ENCODE results near the gene DGKB.

DNA sequence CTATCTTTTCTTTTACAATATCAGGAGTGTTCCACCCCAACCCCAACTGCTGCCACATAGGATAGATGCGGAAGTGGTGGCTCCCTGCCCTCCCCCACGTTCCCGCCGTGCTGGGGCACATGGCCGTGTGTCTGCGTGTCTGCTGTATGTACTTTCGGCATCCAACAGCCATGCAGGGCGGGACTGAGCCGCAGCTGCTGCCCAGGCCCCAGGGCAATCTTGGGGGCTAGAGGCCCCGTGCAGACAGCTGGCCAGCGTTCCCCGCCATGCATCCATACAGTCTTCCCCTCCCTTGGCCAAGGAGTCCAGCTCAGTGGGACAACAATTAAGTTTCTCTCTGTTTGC, 162.7 kb downstream of the DGKB start:
- TF ChIP-seq, protein P1, sequence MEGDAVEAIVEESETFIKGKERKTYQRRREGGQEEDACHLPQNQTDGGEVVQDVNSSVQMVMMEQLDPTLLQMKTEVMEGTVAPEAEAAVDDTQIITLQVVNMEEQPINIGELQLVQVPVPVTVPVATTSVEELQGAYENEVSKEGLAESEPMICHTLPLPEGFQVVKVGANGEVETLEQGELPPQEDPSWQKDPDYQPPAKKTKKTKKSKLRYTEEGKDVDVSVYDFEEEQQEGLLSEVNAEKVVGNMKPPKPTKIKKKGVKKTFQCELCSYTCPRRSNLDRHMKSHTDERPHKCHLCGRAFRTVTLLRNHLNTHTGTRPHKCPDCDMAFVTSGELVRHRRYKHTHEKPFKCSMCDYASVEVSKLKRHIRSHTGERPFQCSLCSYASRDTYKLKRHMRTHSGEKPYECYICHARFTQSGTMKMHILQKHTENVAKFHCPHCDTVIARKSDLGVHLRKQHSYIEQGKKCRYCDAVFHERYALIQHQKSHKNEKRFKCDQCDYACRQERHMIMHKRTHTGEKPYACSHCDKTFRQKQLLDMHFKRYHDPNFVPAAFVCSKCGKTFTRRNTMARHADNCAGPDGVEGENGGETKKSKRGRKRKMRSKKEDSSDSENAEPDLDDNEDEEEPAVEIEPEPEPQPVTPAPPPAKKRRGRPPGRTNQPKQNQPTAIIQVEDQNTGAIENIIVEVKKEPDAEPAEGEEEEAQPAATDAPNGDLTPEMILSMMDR (IDR thresholded peaks at IDR 0.05), result no peak
- TF ChIP-seq POLR2AphosphoS5 (IDR thresholded peaks at IDR 0.05), result no peak

Measured in gastroesophageal sphincter (tissue), 3 donors.